Endothelial cell of umbilical vein (primary cell): Measurements from ENCODE around the gene KIR2DL1. TPM values are rescaled to one million over a fixed set of nuclear protein-coding genes. Genes with fewer than 3 reads are reported as not detected.

Source experiments
- BruUV-seq: library from RNA; stranded (reverse); fragments of 400-500 nt; replicated peaks from 2 replicates; lab custom pipeline; 2021; lab: Mats Ljungman, UMichigan
- CTCF ChIA-PET: fragments of 300-600, 350-600 bp; sonication (Branson Sonifier 250); formaldehyde crosslinking; loops from one replicate; lab custom pipeline; 2021; ENCODE audit warnings: antibody characterized with exemption, inconsistent platforms; lab: Charles Lee
- POLR2A ChIA-PET: fragments of 300-600, 350-600 bp; sonication (Branson Sonifier 250); formaldehyde crosslinking; loops from one replicate; lab custom pipeline; 2021; ENCODE audit warnings: antibody characterized with exemption, inconsistent platforms; lab: Charles Lee
- DNase-seq: peaks from one replicate; pipeline ENCODE4 v3.0.0-alpha.2; 2011; ENCODE audit warnings: low read depth, low spot score
- FAIRE-seq: peaks from 2 replicates; lab custom pipeline; 2011; peaks lifted over from hg19 to GRCh38; lab: Jason Lieb, UNC
- H2AFZ ChIP-seq: 2 replicates; pipeline ENCODE4 v1.6.0; 2012; ENCODE audit warnings: low read depth, low read length, control low read depth, inconsistent platforms
- H3K27ac ChIP-seq: 2 replicates; pipeline ENCODE4 v1.5.1; 2011; ENCODE audit warnings: low read depth, mild to moderate bottlenecking, control low read depth, low read length, moderate library complexity; ENCODE audit not compliant: insufficient read depth
- H3K27me3 ChIP-seq, 2 experiments: 2 replicates each; pipeline versions ENCODE4 v1.6.0 to v1.6.1; 2011; ENCODE audit warnings: low read length in 2 of 2, mixed read lengths in 1 of 2; ENCODE audit not compliant: control insufficient read depth in 2 of 2, insufficient read depth in 2 of 2
- H3K36me3 ChIP-seq, 2 experiments: 2 replicates in 1 of 2; 3 replicates in 1 of 2; pipeline ENCODE4 v1.5.1; 2011; ENCODE audit warnings: low read length in 2 of 2, mild to moderate bottlenecking in 1 of 2, moderate library complexity in 1 of 2; ENCODE audit not compliant: control insufficient read depth in 2 of 2, insufficient read depth in 2 of 2; ENCODE audit errors: extremely low read depth in 1 of 2
- H3K4me1 ChIP-seq: 3 replicates; pipeline ENCODE4 v1.5.1; 2011; ENCODE audit warnings: mild to moderate bottlenecking, low read length; ENCODE audit not compliant: control insufficient read depth, insufficient read depth; ENCODE audit errors: extremely low read depth
- H3K4me2 ChIP-seq: 2 replicates; pipeline ENCODE4 v1.6.1; 2011; ENCODE audit warnings: low read length, control low read depth, mixed read lengths; ENCODE audit not compliant: insufficient read depth
- H3K4me3 ChIP-seq, 3 experiments: fragments of 200-600 bp in 1 of 3; sonication (generic), shearing (Covaris generic) in 1 of 3; replicated peaks in 1 of 3; 2 replicates each; pipeline ENCODE4 v1.5.1; 2011 to 2016; ENCODE audit warnings: control low read depth in 3 of 3, low read length in 3 of 3, mild to moderate bottlenecking in 2 of 3, inconsistent platforms in 1 of 3, low read depth in 1 of 3, moderate library complexity in 1 of 3; ENCODE audit not compliant: insufficient read depth in 1 of 3
- H3K79me2 ChIP-seq: 2 replicates; pipeline ENCODE4 v1.6.0; 2012; ENCODE audit warnings: low read length, inconsistent platforms; ENCODE audit not compliant: control insufficient read depth, insufficient read depth
- H3K9ac ChIP-seq: replicated peaks from 2 replicates; pipeline ENCODE3; 2011; ENCODE audit warnings: low read length, control low read depth; ENCODE audit not compliant: insufficient read depth; ENCODE audit errors: extremely low read depth
- H3K9me1 ChIP-seq: replicated peaks from 3 replicates; pipeline ENCODE4 v1.6.0; 2011; ENCODE audit warnings: mild to moderate bottlenecking, low read length; ENCODE audit not compliant: control insufficient read depth, insufficient read depth; ENCODE audit errors: extremely low read depth
- H3K9me3 ChIP-seq: replicated peaks from 2 replicates; pipeline ENCODE4 v1.5.1; 2012; ENCODE audit warnings: low read length, inconsistent platforms; ENCODE audit not compliant: control insufficient read depth, insufficient read depth
- H4K20me1 ChIP-seq: replicated peaks from 2 replicates; pipeline ENCODE3; 2011; ENCODE audit warnings: mild to moderate bottlenecking, low read length; ENCODE audit not compliant: control insufficient read depth, insufficient read depth; ENCODE audit errors: extremely low read depth
- EZH2 ChIP-seq: IDR thresholded peaks from 2 replicates; pipeline ENCODE4 v1.6.1; 2012; ENCODE audit warnings: borderline replicate concordance, low read depth, mild to moderate bottlenecking, moderate library complexity, low read length, inconsistent platforms; ENCODE audit not compliant: severe bottlenecking
- FOS ChIP-seq: IDR thresholded peaks from 2 replicates; pipeline ENCODE4 v1.6.1; 2011; ENCODE audit warnings: mild to moderate bottlenecking, low read length, moderate library complexity, borderline replicate concordance; ENCODE audit not compliant: insufficient read depth
- GATA2 ChIP-seq: IDR thresholded peaks from 2 replicates; pipeline ENCODE4 v1.7.0; 2011; ENCODE audit warnings: low read depth, mild to moderate bottlenecking, moderate library complexity, mixed read lengths, low read length; ENCODE audit not compliant: insufficient read length, insufficient read depth
- JUN ChIP-seq: IDR thresholded peaks from 2 replicates; pipeline ENCODE4 v1.6.1; 2011; ENCODE audit warnings: borderline replicate concordance, low read depth; ENCODE audit not compliant: insufficient read length, insufficient read depth
- MAX ChIP-seq: IDR thresholded peaks from 2 replicates; pipeline ENCODE4 v1.6.1; 2011; ENCODE audit not compliant: insufficient read depth, insufficient read length
- MYC ChIP-seq: IDR thresholded peaks from one replicate; pipeline ENCODE4 v1.6.1; 2011; ENCODE audit warnings: mild to moderate bottlenecking, low read depth, low read length
- POLR2A ChIP-seq: IDR thresholded peaks from 2 replicates; pipeline ENCODE4 v1.6.1; 2012; ENCODE audit warnings: low read depth, mild to moderate bottlenecking, control low read depth, low read length
- POLR2AphosphoS5 ChIP-seq: IDR thresholded peaks from 2 replicates; pipeline ENCODE4 v1.6.1; 2012; ENCODE audit warnings: low read depth, mild to moderate bottlenecking, control low read depth, low read length, moderate library complexity; ENCODE audit not compliant: insufficient read depth
- dilution Hi-C: fragments of 300-500 bp; cut with MboI; formaldehyde crosslinking; loops from one replicate; pipeline ENCODE4 v1.15.0; 2019; ENCODE audit warnings: low sequenced_read_pairs; ENCODE audit not compliant: extremely low pct_ligation_motif_present
- intact Hi-C: fragments of 100-400 bp; cut with micrococcal nuclease; formaldehyde crosslinking; loops from one replicate; pipeline ENCODE4 v1.10.0; 2022
- polyA plus RNA-seq, 4 experiments: library from polyadenylated mRNA; depleted of rRNA in 3 of 4; stranded (reverse) in 3 of 4; unstranded in 1 of 4; fragments of >200 nt; gene quantifications; 2 replicates each; pipeline versions ENCODE4 v1.2.1 to v1.2.3, GENCODE V29; 2011 to 2012; ENCODE audit warnings: missing spikeins in 1 of 4
- total RNA-seq: library from RNA; stranded (reverse); gene quantifications from 2 replicates; pipeline ENCODE4 v1.2.3, GENCODE V29; 2021
- TF ChIP-seq, protein P1 (sequence below), 2 donors: IDR thresholded peaks; 1 replicate in 1 of 2; 2 replicates in 1 of 2; pipeline ENCODE4 v1.5.1; 2011; ENCODE audit warnings: low read length in 2 of 2, mild to moderate bottlenecking in 2 of 2, moderate library complexity in 2 of 2, control low read depth in 1 of 2, inconsistent platforms in 1 of 2, low read depth in 1 of 2; ENCODE audit not compliant: insufficient read depth in 1 of 2; ENCODE audit errors: extremely low read depth in 1 of 2

The KIR2DL1 gene
- total and polyA plus RNA-seq, 2 donors (not counting 3 experiments of a cell fraction or from before 2014, with no cell fraction given) = not detected

DNA sequence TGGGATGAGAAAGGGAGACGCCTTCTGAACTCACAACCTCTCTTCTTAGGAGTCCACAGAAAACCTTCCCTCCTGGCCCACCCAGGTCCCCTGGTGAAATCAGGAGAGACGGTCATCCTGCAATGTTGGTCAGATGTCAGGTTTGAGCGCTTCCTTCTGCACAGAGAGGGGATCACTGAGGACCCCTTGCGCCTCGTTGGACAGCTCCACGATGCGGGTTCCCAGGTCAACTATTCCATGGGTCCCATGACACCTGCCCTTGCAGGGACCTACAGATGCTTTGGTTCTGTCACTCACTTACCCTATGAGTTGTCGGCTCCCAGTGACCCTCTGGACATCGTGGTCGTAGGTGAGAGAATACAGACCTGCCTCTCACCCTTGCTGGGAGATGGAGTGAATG, 42.0 kb upstream of the KIR2DL1 start:
- peaks cover 5% of the 10 kb centered on the region for H3K9me3 ChIP-seq
- no peak for TF ChIP-seq MYC
- TF ChIP-seq JUN = no peak
- TF ChIP-seq POLR2AphosphoS5 = no peak
- TF ChIP-seq POLR2A = no peak
- TF ChIP-seq, protein P1, sequence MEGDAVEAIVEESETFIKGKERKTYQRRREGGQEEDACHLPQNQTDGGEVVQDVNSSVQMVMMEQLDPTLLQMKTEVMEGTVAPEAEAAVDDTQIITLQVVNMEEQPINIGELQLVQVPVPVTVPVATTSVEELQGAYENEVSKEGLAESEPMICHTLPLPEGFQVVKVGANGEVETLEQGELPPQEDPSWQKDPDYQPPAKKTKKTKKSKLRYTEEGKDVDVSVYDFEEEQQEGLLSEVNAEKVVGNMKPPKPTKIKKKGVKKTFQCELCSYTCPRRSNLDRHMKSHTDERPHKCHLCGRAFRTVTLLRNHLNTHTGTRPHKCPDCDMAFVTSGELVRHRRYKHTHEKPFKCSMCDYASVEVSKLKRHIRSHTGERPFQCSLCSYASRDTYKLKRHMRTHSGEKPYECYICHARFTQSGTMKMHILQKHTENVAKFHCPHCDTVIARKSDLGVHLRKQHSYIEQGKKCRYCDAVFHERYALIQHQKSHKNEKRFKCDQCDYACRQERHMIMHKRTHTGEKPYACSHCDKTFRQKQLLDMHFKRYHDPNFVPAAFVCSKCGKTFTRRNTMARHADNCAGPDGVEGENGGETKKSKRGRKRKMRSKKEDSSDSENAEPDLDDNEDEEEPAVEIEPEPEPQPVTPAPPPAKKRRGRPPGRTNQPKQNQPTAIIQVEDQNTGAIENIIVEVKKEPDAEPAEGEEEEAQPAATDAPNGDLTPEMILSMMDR (IDR thresholded peaks at IDR 0.05; ENCODE audit: extremely low read depth in 1 of 2, insufficient read depth in 1 of 2, low read depth in 1 of 2, low read length in 2 of 2) = no peak
- no peak for TF ChIP-seq GATA2
- no peak for TF ChIP-seq MAX
- TF ChIP-seq FOS = no peak
- no peak for TF ChIP-seq EZH2

More for the DNA sequence above, 42.0 kb upstream of the KIR2DL1 start:
- Histone ChIP-seq H3K4me2 (no peak overlapping the region), H2AFZ (no peak overlapping the region), H3K36me3 (no peaks in the 10 kb centered on the region), H3K9me1 (no peaks in the 10 kb centered on the region), H3K27me3 (no peaks in the 10 kb centered on the region), H3K4me1 (no peaks in the 10 kb centered on the region), H3K4me3 (no peak overlapping the region), H3K9ac (no peak overlapping the region), H4K20me1 (no peaks in the 10 kb centered on the region), H3K27ac (no peak overlapping the region), H3K79me2 (no peaks in the 10 kb centered on the region)
- ChIA-PET CTCF (no interaction called here), POLR2A (no interaction called here)
- intact Hi-C loops (no loop called here), dilution Hi-C loops (no loop called here)
- DNase-seq (no peak), FAIRE-seq (no peak)
- no TSS peak for BruUV-seq
